Body of pancreas (tissue), 4 donors: ENCODE results near the gene RCHY1. TPM values are rescaled to one million over a fixed set of nuclear protein-coding genes. Genes with fewer than 3 reads are reported as not detected.

ENCODE experiments used
- ATAC-seq: fragments of 150-250 bp; one replicate; pipeline ENCODE4 v1.9.1; 2016
- DNase-seq, 4 donors: peaks; one replicate each; pipeline ENCODE4 v3.0.0-alpha.2; 2019
- H3K27ac ChIP-seq, 4 donors: fragments of 200-600 bp; sonication (generic); 1 replicate in 3 of 4; 2 replicates in 1 of 4; pipeline versions ENCODE4 v1.5.1 to v1.6.1; 2016 to 2019; ENCODE audit warnings: mild to moderate bottlenecking in 1 of 4, mixed read lengths in 1 of 4, moderate library complexity in 1 of 4
- H3K27me3 ChIP-seq, 2 donors: fragments of 200-600 bp; sonication (generic); one replicate each; pipeline ENCODE4 v1.6.0; 2016; ENCODE audit warnings: mild to moderate bottlenecking in 1 of 2
- H3K36me3 ChIP-seq, 2 donors: fragments of 200-600 bp; sonication (generic); replicated peaks in 1 of 2; 2 replicates each; pipeline ENCODE4 v1.5.1; 2016; ENCODE audit warnings: low read depth in 2 of 2; ENCODE audit not compliant: insufficient read depth in 1 of 2
- H3K4me1 ChIP-seq: fragments of 200-600 bp; sonication (generic); one replicate; pipeline ENCODE4 v1.6.0; 2016
- H3K4me3 ChIP-seq, 2 donors: fragments of 200-600 bp; sonication (generic); 1 replicate in 1 of 2; 2 replicates in 1 of 2; pipeline ENCODE4 v1.5.1; 2016 to 2019
- H3K9me3 ChIP-seq, 3 donors: fragments of 200-600 bp; sonication (generic); 1 replicate in 2 of 3; 2 replicates in 1 of 3; pipeline ENCODE4 v1.5.1; 2016
- CTCF ChIP-seq, 7 experiments: fragments of 450-650 bp in 4 of 7; fragments of 200-600 bp in 3 of 7; sonication (generic) in 3 of 7; IDR thresholded peaks; one replicate each; pipeline ENCODE4 v1.5.1; 2016 to 2019; ENCODE audit warnings: antibody characterized with exemption in 7 of 7
- POLR2A ChIP-seq, 3 donors: fragments of 450-650 bp; IDR thresholded peaks; one replicate each; pipeline ENCODE4 v1.6.1; 2016; ENCODE audit warnings: antibody characterized with exemption in 3 of 3, mild to moderate bottlenecking in 2 of 3
- WGBS, 2 donors: methylation state at CpG; one replicate each; pipeline ENCODE4 v1.1.5; 2017; 5-methylcytosine and 5-hydroxymethylcytosine counted together
- intact Hi-C: fragments of 100-400 bp; cut with DNase I; formaldehyde crosslinking; loops from one replicate; pipeline ENCODE4 v1.15.1; 2023
- total RNA-seq, 2 donors: library from RNA; depleted of rRNA; stranded (reverse); fragments of >200 nt; gene quantifications; one replicate each; pipeline ENCODE4 v1.1.0, GENCODE V29; 2016

RCHY1 gene
- total RNA-seq, 2 donors from 2014 or later = 20.0 to 22.4 TPM

DNA sequence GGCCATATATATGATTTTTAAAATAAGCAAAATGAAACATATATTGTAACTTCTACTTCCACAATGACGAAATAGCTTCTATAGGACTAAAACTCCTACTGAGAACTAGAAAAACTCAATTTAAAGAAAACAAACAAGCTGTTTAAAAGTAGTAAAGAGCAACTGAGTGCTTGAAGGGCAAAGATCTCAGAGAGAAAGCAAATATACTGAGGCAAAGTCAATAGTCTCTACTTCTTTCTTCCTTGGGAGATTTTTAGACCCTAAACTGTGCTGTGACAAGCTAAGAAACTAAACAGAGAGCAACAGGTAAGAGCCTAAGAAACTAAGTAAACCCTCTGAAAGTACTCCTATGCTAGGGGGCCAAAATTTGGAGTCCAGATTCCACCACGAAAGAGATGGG is 8.6 kb downstream of the RCHY1 start:
- Histone ChIP-seq H3K4me1 (no peaks in the 10 kb centered on the region), H3K27me3 (no peaks in the 10 kb centered on the region), H3K27ac (no peak overlapping the region), H3K4me3 (no peak overlapping the region), H3K36me3 (no peaks in the 10 kb centered on the region), H3K9me3 (no peaks in the 10 kb centered on the region)
- DNase-seq = no peak
- TF ChIP-seq CTCF (IDR thresholded peaks at IDR 0.05) (no peak), POLR2A (IDR thresholded peaks at IDR 0.05) (no peak)
- no peak for ATAC-seq
- intact Hi-C loops = no loop called here
- WGBS, 2 donors = 80 to 86% methylated on average over 2 of the region's 2 CpGs

DNA sequence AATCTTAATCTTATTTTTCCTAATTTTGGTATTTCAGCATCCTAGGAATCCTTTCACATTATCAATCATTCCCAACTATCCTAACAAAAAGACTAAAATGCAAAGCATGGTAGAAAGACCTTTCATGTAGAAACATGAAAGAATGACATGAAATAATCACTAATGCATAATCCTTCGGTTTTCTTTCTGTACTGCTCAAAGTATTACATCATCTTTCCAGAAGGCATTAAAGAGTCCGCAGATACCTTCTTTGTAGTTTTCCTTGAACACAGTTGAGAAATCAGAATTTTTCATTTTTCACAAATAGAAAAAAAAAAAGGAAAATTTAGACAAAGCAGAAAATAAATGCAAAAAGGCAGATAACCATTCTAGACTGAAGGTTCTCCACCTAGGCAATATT is 11.5 kb downstream of the RCHY1 start:
- ATAC-seq (no peak), DNase-seq (no peak)
- Histone ChIP-seq H3K27ac (no peak overlapping the region), H3K36me3 (peaks cover 0 to 3% of the 10 kb centered on the region in 2 donors), H3K9me3 (no peaks in the 10 kb centered on the region), H3K4me1 (no peaks in the 10 kb centered on the region), H3K4me3 (no peak overlapping the region), H3K27me3 (no peaks in the 10 kb centered on the region)
- no peak for TF ChIP-seq POLR2A (IDR thresholded peaks at IDR 0.05)
- WGBS, 2 donors = 95 to 97% methylated on average over 2 of the region's 2 CpGs
- intact Hi-C loops = no loop called here

- DNase-seq = no peak
- WGBS, 2 donors = 92 to 99% methylated on average over 2 of the region's 2 CpGs
- no peaks in the 10 kb centered on the region for H3K4me1 ChIP-seq
- no peak overlapping the region for H3K4me3 ChIP-seq
- no peaks in the 10 kb centered on the region for H3K9me3 ChIP-seq
- no peak for ATAC-seq
- peaks cover 0 to 3% of the 10 kb centered on the region in 2 donors for H3K36me3 ChIP-seq
- no peaks in the 10 kb centered on the region for H3K27me3 ChIP-seq
- no peak overlapping the region for H3K27ac ChIP-seq
- TF ChIP-seq POLR2A (IDR thresholded peaks at IDR 0.05) (no peak), CTCF (IDR thresholded peaks at IDR 0.05) (no peak)
- intact Hi-C loops = no loop called here
These were observed 14.3 kb downstream of the RCHY1 start for GRCh38 chr4:75499900-75500299.

GRCh38 chr4:75498041-75498440 is 16.2 kb downstream of the RCHY1 start:
- no peaks in the 10 kb centered on the region for H3K4me1 ChIP-seq
- H3K36me3 ChIP-seq = peaks cover 0 to 3% of the 10 kb centered on the region in 2 donors
- WGBS, 2 donors = 82 to 94% methylated on average over 2 of the region's 2 CpGs
- ATAC-seq (no peak), DNase-seq (no peak)
- no peak for TF ChIP-seq POLR2A (IDR thresholded peaks at IDR 0.05)
- TF ChIP-seq CTCF (IDR thresholded peaks at IDR 0.05) = no peak
- no peaks in the 10 kb centered on the region for H3K9me3 ChIP-seq
- no peaks in the 10 kb centered on the region for H3K27me3 ChIP-seq
- H3K4me3 ChIP-seq = no peak overlapping the region
- no peak overlapping the region for H3K27ac ChIP-seq
- intact Hi-C loops = no loop called here

GRCh38 chr4:75497133-75497532 is 17.1 kb downstream of the RCHY1 start:
- 79 to 80% methylated on average over 5 of the region's 5 CpGs for WGBS, 2 donors
- H3K4me3 ChIP-seq = no peak overlapping the region
- H3K9me3 ChIP-seq = no peaks in the 10 kb centered on the region
- intact Hi-C loops = no loop called here
- no peak for ATAC-seq
- H3K36me3 ChIP-seq = peaks cover 0 to 3% of the 10 kb centered on the region in 2 donors
- DNase-seq = no peak
- no peaks in the 10 kb centered on the region for H3K27me3 ChIP-seq
- no peaks in the 10 kb centered on the region for H3K4me1 ChIP-seq
- TF ChIP-seq POLR2A (IDR thresholded peaks at IDR 0.05) = no peak
- no peak for TF ChIP-seq CTCF (IDR thresholded peaks at IDR 0.05)
- no peak overlapping the region for H3K27ac ChIP-seq
